Measurements from ENCODE around the gene ZRSR2.

The ZRSR2 gene

GRCh38 chrX:15856636-15857035, 66.4 kb downstream of the ZRSR2 start:
- TF ChIP-seq TAF1 (IDR thresholded peaks at IDR 0.05; ENCODE audit: borderline replicate concordance, insufficient read depth, low read length) (no peak), FOXP2 (optimal IDR thresholded peaks at IDR 0.05; ENCODE audit: borderline replicate concordance, extremely low read depth, extremely low read length, insufficient read depth) (no peak), POLR2AphosphoS5 (IDR thresholded peaks at IDR 0.05; ENCODE audit: low read depth, low read length) (no peak), SIN3A (IDR thresholded peaks at IDR 0.05; ENCODE audit: borderline replicate concordance, insufficient read depth, low read length) (no peak), REST (IDR thresholded peaks at IDR 0.05; ENCODE audit: insufficient read depth in 1 of 2, low read depth in 2 of 2, low read length in 2 of 2) (no peak)

- TF ChIP-seq FOXP2 (optimal IDR thresholded peaks at IDR 0.05; ENCODE audit: borderline replicate concordance, extremely low read depth, extremely low read length, insufficient read depth) (no peak), SIN3A (IDR thresholded peaks at IDR 0.05; ENCODE audit: borderline replicate concordance, insufficient read depth, low read length) (no peak), POLR2AphosphoS5 (IDR thresholded peaks at IDR 0.05; ENCODE audit: low read depth, low read length) (no peak), REST (IDR thresholded peaks at IDR 0.05; ENCODE audit: insufficient read depth in 1 of 2, low read depth in 2 of 2, low read length in 2 of 2) (no peak), TAF1 (IDR thresholded peaks at IDR 0.05; ENCODE audit: borderline replicate concordance, insufficient read depth, low read length) (no peak)
Measured at GRCh38 chrX:15858051-15858450, 67.8 kb downstream of the ZRSR2 start.

- no peak for TF ChIP-seq TAF1 (IDR thresholded peaks at IDR 0.05; ENCODE audit: borderline replicate concordance, insufficient read depth, low read length)
- TF ChIP-seq FOXP2 (optimal IDR thresholded peaks at IDR 0.05; ENCODE audit: borderline replicate concordance, extremely low read depth, extremely low read length, insufficient read depth), result no peak
- no peak for TF ChIP-seq REST (IDR thresholded peaks at IDR 0.05; ENCODE audit: insufficient read depth in 1 of 2, low read depth in 2 of 2, low read length in 2 of 2)
- no peak for TF ChIP-seq SIN3A (IDR thresholded peaks at IDR 0.05; ENCODE audit: borderline replicate concordance, insufficient read depth, low read length)
- TF ChIP-seq POLR2AphosphoS5 (IDR thresholded peaks at IDR 0.05; ENCODE audit: low read depth, low read length), result no peak
Measured at GRCh38 chrX:15860921-15861320, 70.6 kb downstream of the ZRSR2 start.

GRCh38 chrX:15864023-15864422, 73.7 kb downstream of the ZRSR2 start:
- TF ChIP-seq FOXP2 (optimal IDR thresholded peaks at IDR 0.05; ENCODE audit: borderline replicate concordance, extremely low read depth, extremely low read length, insufficient read depth), result no peak
- no peak for TF ChIP-seq REST (IDR thresholded peaks at IDR 0.05; ENCODE audit: insufficient read depth in 1 of 2, low read depth in 2 of 2, low read length in 2 of 2)
- no peak for TF ChIP-seq POLR2AphosphoS5 (IDR thresholded peaks at IDR 0.05; ENCODE audit: low read depth, low read length)
- TF ChIP-seq TAF1 (IDR thresholded peaks at IDR 0.05; ENCODE audit: borderline replicate concordance, insufficient read depth, low read length), result no peak
- no peak for TF ChIP-seq SIN3A (IDR thresholded peaks at IDR 0.05; ENCODE audit: borderline replicate concordance, insufficient read depth, low read length)

- TF ChIP-seq FOXP2 (optimal IDR thresholded peaks at IDR 0.05; ENCODE audit: borderline replicate concordance, extremely low read depth, extremely low read length, insufficient read depth) (no peak), REST (IDR thresholded peaks at IDR 0.05; ENCODE audit: insufficient read depth in 1 of 2, low read depth in 2 of 2, low read length in 2 of 2) (no peak), SIN3A (IDR thresholded peaks at IDR 0.05; ENCODE audit: borderline replicate concordance, insufficient read depth, low read length) (no peak), POLR2AphosphoS5 (IDR thresholded peaks at IDR 0.05; ENCODE audit: low read depth, low read length) (no peak), TAF1 (IDR thresholded peaks at IDR 0.05; ENCODE audit: borderline replicate concordance, insufficient read depth, low read length) (no peak)
Measured at GRCh38 chrX:15864629-15865028, 74.3 kb downstream of the ZRSR2 start.

Data from PFSK-1 (cell line).